DND-41 (cell line): ENCODE data around the gene KRTAP9-7.
"Not testable (repeated sequence)": the region's sequence is repeated elsewhere in the genome, so short reads cannot be mapped to it uniquely, and the experiment has no call there.

Experiments
- CTCF ChIP-seq: IDR thresholded peaks from 2 replicates; pipeline ENCODE4 v1.5.1; 2012; ENCODE audit warnings: borderline replicate concordance, low read length, moderate library complexity, mild to moderate bottlenecking; ENCODE audit not compliant: poor library complexity, severe bottlenecking; ENCODE audit errors: extremely low read depth
- EZH2 ChIP-seq: IDR thresholded peaks from 3 replicates; pipeline ENCODE4 v1.6.1; 2012; ENCODE audit warnings: borderline replicate concordance, low read depth, mild to moderate bottlenecking, moderate library complexity, low read length, inconsistent platforms; ENCODE audit not compliant: severe bottlenecking

GRCh38 chr17:41275648-41276190, at the start of gene KRTAP9-7:
- not testable (repeated sequence) for TF ChIP-seq EZH2, CTCF
